Aorta (tissue), 5 donors: ENCODE results near the gene RNF123. TPM values are rescaled to one million over a fixed set of nuclear protein-coding genes. Genes with fewer than 3 reads are reported as not detected.
A peak's percentile ranks its signal among the peaks of the same experiment; 100 is the strongest.

Experiments used
- ATAC-seq: fragments of 200-7000 bp; cut with Tn5 transposase; one replicate; pipeline ENCODE4 v1.9.1; 2022; ENCODE audit warnings: moderate library complexity; ENCODE audit not compliant: low FRiP score
- DNase-seq, 2 donors: peaks; one replicate each; pipeline ENCODE4 v3.0.0-alpha.2; 2020
- H3K27ac ChIP-seq, 2 donors: one replicate each; pipeline ENCODE4 v1.5.1; 2013; ENCODE audit warnings: low read length in 2 of 2, mild to moderate bottlenecking in 2 of 2, moderate library complexity in 2 of 2, control low read depth in 1 of 2, inconsistent platforms in 1 of 2, low read depth in 1 of 2
- H3K27me3 ChIP-seq, 2 donors: one replicate each; pipeline ENCODE4 v1.6.1; 2013; ENCODE audit warnings: control low read depth in 1 of 2, low read length in 1 of 2, mild to moderate bottlenecking in 1 of 2, moderate library complexity in 1 of 2; ENCODE audit not compliant: insufficient read depth in 2 of 2, control insufficient read depth in 1 of 2
- H3K36me3 ChIP-seq, 2 donors: one replicate each; pipeline ENCODE4 v1.6.1; 2013; ENCODE audit warnings: control low read depth in 1 of 2, low read length in 1 of 2, mild to moderate bottlenecking in 1 of 2; ENCODE audit not compliant: insufficient read depth in 2 of 2, control insufficient read depth in 1 of 2
- H3K4me1 ChIP-seq, 2 donors: one replicate each; pipeline ENCODE4 v1.6.1; 2013; ENCODE audit warnings: low read length in 2 of 2, control low read depth in 1 of 2, mild to moderate bottlenecking in 1 of 2, moderate library complexity in 1 of 2; ENCODE audit not compliant: insufficient read depth in 2 of 2, control insufficient read depth in 1 of 2
- H3K4me3 ChIP-seq, 2 donors: one replicate each; pipeline ENCODE4 v1.5.1; 2013; ENCODE audit warnings: low read length in 2 of 2, control low read depth in 1 of 2, mild to moderate bottlenecking in 1 of 2
- H3K9me3 ChIP-seq: one replicate; pipeline ENCODE4 v1.6.1; 2013; ENCODE audit warnings: mild to moderate bottlenecking, low read length; ENCODE audit not compliant: control insufficient read depth
- WGBS, 2 donors: extraction: QIAGEN DNeasy Blood & Tissue Kit; methylation state at CpG; one replicate each; pipeline ENCODE4 v1.1.7; 2013; 5-methylcytosine and 5-hydroxymethylcytosine counted together
- intact Hi-C, 2 donors: fragments of 100-400 bp; cut with DNase I; formaldehyde crosslinking; loops; one replicate each; pipeline versions ENCODE4 v1.14.2 to v1.15.0; 2022
- long read RNA-seq, 2 donors: library from polyadenylated mRNA; unstranded; transcript quantifications; one replicate each; pipeline ENCODE4 v2.0.0, GENCODE V29; 2020 to 2021
- polyA plus RNA-seq, 2 donors: library from polyadenylated mRNA; stranded (reverse); fragments of 200-250 nt; gene quantifications; one replicate each; pipeline ENCODE4 v1.2.3, GENCODE V29; 2013
- total RNA-seq, 2 donors: library from RNA; stranded (reverse); fragmentation: NEBNext Ultra II Directional; extraction: Animal tissue kit (Norgen Biotek cat#: 25700); gene quantifications; one replicate each; pipeline ENCODE4 v1.2.1, GENCODE V29; 2021
- donor health status: healthy with polysubstance abuse.
- donor health status: Bipolar disorder and iron deficiency.
- donor health status: DM: no; HTN: no; CAD: no.
- donor health status: DM: no; HTN: no; CAD: no.
- donor health status: DM: yes; HTN: yes; CAD: no.

Gene RNF123
- 10 to 100 TPM; 34.7 to 38.1 TPM for total RNA-seq
- 10 to 100 TPM; 12.5 to 29.8 TPM for polyA plus RNA-seq
- long read RNA-seq, donor 1, full-length matches to known transcripts: 4 of 96 reads
- long read RNA-seq, donor 1, partial matches to known transcripts: 25 of 96 reads
- long read RNA-seq, donor 1, other reads (novel, unspliced or antisense): 67 of 96 reads
- long read RNA-seq, donor 2, full-length matches to known transcripts: 2 of 28 reads
- long read RNA-seq, donor 2, partial matches to known transcripts: 8 of 28 reads
- long read RNA-seq, donor 2, other reads (novel, unspliced or antisense): 18 of 28 reads

- Histone ChIP-seq H3K27ac (peak within 1 kb of the TSS in 1 of 2 donors; percentile 34), H3K36me3 (no peaks in the 10 kb centered on the region), H3K27me3 (no peaks in the 10 kb centered on the region), H3K4me3 (peak within 1 kb of the TSS; percentile 42 to 84), H3K9me3 (no peaks in the 10 kb centered on the region), H3K4me1 (no peaks in the 10 kb centered on the region)
- DNase-seq: peak; percentile 93 to 98
- 2 to 3% methylated on average over 59 to 66 of the region's 66 CpGs for WGBS, 2 donors
- intact Hi-C loops: no loop called here
- peak; percentile 90 for ATAC-seq
These were observed at the start of gene RNF123, which contains the start of gene MST1 for GRCh38 chr3:49689046-49689907. Gene RNF123 (plus strand): TSS chr3:49689557. CDS start chr3:49691166, 1,609 bp downstream. Gene MST1 (minus strand): TSS chr3:49689474. CDS start chr3:49688691, 783 bp downstream.

- ATAC-seq (no peak), DNase-seq (no peak)
- intact Hi-C loops: no loop called here
- WGBS, 2 donors: 64 to 72% methylated on average over 7 of the region's 7 CpGs
- Histone ChIP-seq H3K27ac (no peak overlapping the region), H3K9me3 (no peaks in the 10 kb centered on the region), H3K4me1 (no peaks in the 10 kb centered on the region), H3K27me3 (no peaks in the 10 kb centered on the region), H3K4me3 (no peak overlapping the region), H3K36me3 (no peaks in the 10 kb centered on the region)
These were observed 48.1 kb upstream of the RNF123 start for GRCh38 chr3:49641292-49641691.

- Histone ChIP-seq H3K4me1 (no peaks in the 10 kb centered on the region), H3K36me3 (no peaks in the 10 kb centered on the region), H3K9me3 (no peaks in the 10 kb centered on the region), H3K27me3 (no peaks in the 10 kb centered on the region), H3K4me3 (no peak overlapping the region), H3K27ac (no peak overlapping the region)
- 95 to 96% methylated on average over 14 of the region's 14 CpGs for WGBS, 2 donors
- DNase-seq (peak in 1 of 2 donors; percentile 24), ATAC-seq (no peak)
- intact Hi-C loops: no loop called here
These were observed 47.2 kb upstream of the RNF123 start for GRCh38 chr3:49641921-49642707.

GRCh38 chr3:49642708-49643145 lies 46.6 kb upstream of the RNF123 start:
- DNase-seq: no peak
- ATAC-seq: no peak
- intact Hi-C loops: no loop called here
- Histone ChIP-seq H3K27me3 (no peaks in the 10 kb centered on the region), H3K27ac (no peak overlapping the region), H3K9me3 (no peaks in the 10 kb centered on the region), H3K4me3 (no peak overlapping the region), H3K36me3 (no peaks in the 10 kb centered on the region), H3K4me1 (no peaks in the 10 kb centered on the region)
- WGBS, 2 donors: 90 to 93% methylated on average over 9 of the region's 9 CpGs

- Histone ChIP-seq H3K9me3 (no peaks in the 10 kb centered on the region), H3K27me3 (no peaks in the 10 kb centered on the region), H3K4me3 (no peak overlapping the region), H3K27ac (no peak overlapping the region), H3K36me3 (no peaks in the 10 kb centered on the region), H3K4me1 (no peaks in the 10 kb centered on the region)
- no peak for ATAC-seq
- 75 to 79% methylated on average over 8 of the region's 8 CpGs for WGBS, 2 donors
- intact Hi-C loops: no loop called here
- no peak for DNase-seq
These were observed 44.7 kb upstream of the RNF123 start for GRCh38 chr3:49644684-49645083.

GRCh38 chr3:49646236-49646635 lies 43.1 kb upstream of the RNF123 start:
- ATAC-seq: no peak
- intact Hi-C loops: no loop called here

GRCh38 chr3:49647741-49648140 lies 41.6 kb upstream of the RNF123 start:
- intact Hi-C loops: no loop called here
- DNase-seq: no peak
- Histone ChIP-seq H3K36me3 (no peaks in the 10 kb centered on the region), H3K4me1 (no peaks in the 10 kb centered on the region), H3K27me3 (no peaks in the 10 kb centered on the region), H3K9me3 (no peaks in the 10 kb centered on the region), H3K4me3 (no peak overlapping the region), H3K27ac (no peak overlapping the region)
- 13 to 28% methylated on average over 1 to 2 of the region's 2 CpGs for WGBS, 2 donors
- ATAC-seq: no peak

More at GRCh38 chr3:49646236-49646635, 43.1 kb upstream of the RNF123 start:
- H3K27ac ChIP-seq: no peak overlapping the region
- 81 to 87% methylated on average over 3 of the region's 3 CpGs for WGBS, 2 donors
- DNase-seq: no peak
- no peak overlapping the region for H3K4me3 ChIP-seq
- H3K4me1 ChIP-seq: no peaks in the 10 kb centered on the region
- no peaks in the 10 kb centered on the region for H3K9me3 ChIP-seq
- H3K36me3 ChIP-seq: no peaks in the 10 kb centered on the region
- no peaks in the 10 kb centered on the region for H3K27me3 ChIP-seq

- intact Hi-C loops: no loop called here
- Histone ChIP-seq H3K9me3 (no peaks in the 10 kb centered on the region), H3K36me3 (no peaks in the 10 kb centered on the region), H3K4me3 (no peak overlapping the region), H3K27ac (no peak overlapping the region), H3K4me1 (no peaks in the 10 kb centered on the region), H3K27me3 (no peaks in the 10 kb centered on the region)
- 71 to 79% methylated on average over 3 of the region's 3 CpGs for WGBS, 2 donors
- DNase-seq: no peak
- ATAC-seq: no peak
These were observed 40.9 kb upstream of the RNF123 start for GRCh38 chr3:49648354-49649019.
